Measurements from ENCODE around the gene HCN1. TPM values are rescaled to one million over a fixed set of nuclear protein-coding genes. Genes with fewer than 3 reads are reported as not detected.

The HCN1 gene
- total RNA-seq: not detected in 3 replicates
- long read RNA-seq: 0 reads

DNA sequence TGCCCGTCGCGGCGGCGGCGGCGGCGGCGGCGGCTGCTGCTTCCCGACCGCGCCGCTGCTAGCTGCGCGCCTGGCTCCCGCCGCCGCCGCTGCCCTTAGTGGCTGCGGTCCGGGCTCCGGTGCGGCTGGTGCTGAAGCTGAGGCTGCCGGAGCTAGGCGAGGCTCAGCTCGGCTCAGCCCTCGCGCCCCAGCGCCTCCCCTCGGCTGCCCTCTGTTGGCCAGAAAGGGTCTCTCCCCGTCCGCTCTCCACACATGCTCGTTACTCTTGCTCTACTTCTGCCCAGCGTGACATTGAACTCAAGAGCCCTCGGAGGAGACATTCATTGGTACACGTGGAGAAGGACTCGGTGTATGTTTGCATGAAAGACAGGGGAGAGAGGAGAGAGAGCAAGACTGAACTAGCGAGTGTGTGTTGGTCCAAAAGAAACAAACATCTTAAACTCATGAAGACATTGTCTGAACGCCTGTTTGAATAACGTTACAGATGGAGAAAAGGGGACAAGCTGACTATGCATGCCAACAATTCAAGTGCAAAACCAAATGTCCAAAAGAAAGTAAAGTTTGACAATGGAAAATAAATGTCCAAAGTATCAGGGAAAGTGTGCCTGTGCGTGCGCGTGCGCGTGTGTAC is at the start of gene HCN1:
Gene HCN1 (minus strand): TSS at position 175 of the 631 bp plus-strand sequence.
- no peak for DNase-seq (ENCODE audit: low spot score)
- Mint-ChIP-seq H3K4me1 (ENCODE audit: low read depth) (peaks cover 7% of the 10 kb centered on the region), H3K36me3 (ENCODE audit: low read depth) (peaks cover 3% of the 10 kb centered on the region), H3K9me3 (ENCODE audit: low read depth) (peaks cover 9% of the 10 kb centered on the region), H3K4me3 (ENCODE audit: unreplicated experiment) (peak within 1 kb of the TSS; percentile 41), H3K27ac (ENCODE audit: unreplicated experiment) (no peak within 1 kb of the TSS), H3K27me3 (ENCODE audit: low read depth) (peaks cover 23% of the 10 kb centered on the region)
- peak; percentile 82 for TF ChIP-seq CTCF (IDR thresholded peaks at IDR 0.05)

GRCh38 chr5:45741110-45741509 is 44.9 kb upstream of the HCN1 start:
- Mint-ChIP-seq H3K4me1 (ENCODE audit: low read depth) (no peaks in the 10 kb centered on the region), H3K27me3 (ENCODE audit: low read depth) (no peaks in the 10 kb centered on the region), H3K27ac (ENCODE audit: unreplicated experiment) (no peak overlapping the region), H3K9me3 (ENCODE audit: low read depth) (peaks cover 31% of the 10 kb centered on the region), H3K4me3 (ENCODE audit: unreplicated experiment) (no peak overlapping the region), H3K36me3 (ENCODE audit: low read depth) (no peaks in the 10 kb centered on the region)
- no peak for DNase-seq (ENCODE audit: low spot score)
- TF ChIP-seq CTCF (IDR thresholded peaks at IDR 0.05): no peak

- no peak for DNase-seq (ENCODE audit: low spot score)
- Mint-ChIP-seq H3K4me3 (ENCODE audit: unreplicated experiment) (no peak overlapping the region), H3K27ac (ENCODE audit: unreplicated experiment) (no peak overlapping the region), H3K4me1 (ENCODE audit: low read depth) (no peaks in the 10 kb centered on the region), H3K9me3 (ENCODE audit: low read depth) (peaks cover 33% of the 10 kb centered on the region), H3K27me3 (ENCODE audit: low read depth) (no peaks in the 10 kb centered on the region), H3K36me3 (ENCODE audit: low read depth) (no peaks in the 10 kb centered on the region)
- no peak for TF ChIP-seq CTCF (IDR thresholded peaks at IDR 0.05)
Measured at GRCh38 chr5:45737153-45737552, 41.0 kb upstream of the HCN1 start.

GRCh38 chr5:45725537-45725936 is 29.4 kb upstream of the HCN1 start:
- no peak for TF ChIP-seq CTCF (IDR thresholded peaks at IDR 0.05)
- H3K36me3 Mint-ChIP-seq (ENCODE audit: low read depth): no peaks in the 10 kb centered on the region
- no peak overlapping the region for H3K27ac Mint-ChIP-seq (ENCODE audit: unreplicated experiment)
- no peaks in the 10 kb centered on the region for H3K4me1 Mint-ChIP-seq (ENCODE audit: low read depth)
- no peaks in the 10 kb centered on the region for H3K27me3 Mint-ChIP-seq (ENCODE audit: low read depth)
- DNase-seq (ENCODE audit: low spot score): no peak
- peaks cover 7% of the 10 kb centered on the region for H3K9me3 Mint-ChIP-seq (ENCODE audit: low read depth)
- H3K4me3 Mint-ChIP-seq (ENCODE audit: unreplicated experiment): no peak overlapping the region

GRCh38 chr5:45697201-45697600 is 1.0 kb upstream of the HCN1 start:
- peaks cover 3% of the 10 kb centered on the region for H3K36me3 Mint-ChIP-seq (ENCODE audit: low read depth)
- no peak overlapping the region for H3K27ac Mint-ChIP-seq (ENCODE audit: unreplicated experiment)
- H3K27me3 Mint-ChIP-seq (ENCODE audit: low read depth): peaks cover 23% of the 10 kb centered on the region
- peaks cover 9% of the 10 kb centered on the region for H3K9me3 Mint-ChIP-seq (ENCODE audit: low read depth)
- H3K4me3 Mint-ChIP-seq (ENCODE audit: unreplicated experiment): no peak overlapping the region
- no peak for DNase-seq (ENCODE audit: low spot score)
- H3K4me1 Mint-ChIP-seq (ENCODE audit: low read depth): peaks cover 7% of the 10 kb centered on the region
- no peak for TF ChIP-seq CTCF (IDR thresholded peaks at IDR 0.05)
